AG04449 (cell line): ENCODE results near the gene RPUSD2.

ENCODE experiments used
- CTCF ChIA-PET: fragments of 350-600 bp; formaldehyde crosslinking; extraction: SDS; loops from one replicate; lab custom pipeline; 2021; ENCODE audit warnings: antibody characterized with exemption; lab: Yijun Ruan, JAX
- POLR2A ChIA-PET: fragments of 400-600, 350-600 bp; formaldehyde crosslinking; extraction: SDS; loops from one replicate; lab custom pipeline; 2020; ENCODE audit warnings: antibody characterized with exemption, inconsistent platforms; lab: Yijun Ruan, JAX
- DNase-seq: peaks from one replicate; pipeline ENCODE4 v3.0.0-alpha.2; 2010; ENCODE audit warnings: low read depth, low spot score
- H3K4me3 ChIP-seq: 2 replicates; pipeline ENCODE4 v1.5.1; 2011; ENCODE audit warnings: low read depth, mild to moderate bottlenecking, control low read depth, low read length
- CTCF ChIP-seq: IDR thresholded peaks from one replicate; pipeline ENCODE4 v1.5.1; 2011; ENCODE audit warnings: mild to moderate bottlenecking, moderate library complexity, low read length, control low read depth, inconsistent platforms; ENCODE audit not compliant: insufficient read depth; ENCODE audit errors: missing control alignments

The RPUSD2 gene

GRCh38 chr15:40597024-40597423 lies 27.9 kb downstream of the RPUSD2 start:
- no peak overlapping the region for H3K4me3 ChIP-seq
- TF ChIP-seq CTCF = no peak
- DNase-seq = no peak
- POLR2A ChIA-PET = no interaction called here
- CTCF ChIA-PET = interaction anchor here (8.2 kb wide), 1 partner anchor 8 kb away, joined by 55 read pairs; no protein-coding TSS in a partner anchor

- CTCF ChIA-PET = interaction anchor here (8.2 kb wide), 1 partner anchor 9 kb away, joined by 55 read pairs; no protein-coding TSS in a partner anchor
- POLR2A ChIA-PET = no interaction called here
- no peak overlapping the region for H3K4me3 ChIP-seq
- no peak for TF ChIP-seq CTCF
- no peak for DNase-seq
Measured at GRCh38 chr15:40598126-40598525, 29.0 kb downstream of the RPUSD2 start.

GRCh38 chr15:40598672-40599071 lies 29.6 kb downstream of the RPUSD2 start:
- ChIA-PET CTCF (interaction anchor here (8.2 kb wide), 1 partner anchor 9 kb away, joined by 55 read pairs; no protein-coding TSS in a partner anchor), POLR2A (interaction anchor here (0.7 kb wide), 1 partner anchor 11 kb away, joined by 6 read pairs; no protein-coding TSS in a partner anchor)
- H3K4me3 ChIP-seq = no peak overlapping the region
- no peak for TF ChIP-seq CTCF
- no peak for DNase-seq

- CTCF ChIA-PET = interaction anchor here (8.2 kb wide), 1 partner anchor 12 kb away, joined by 55 read pairs; no protein-coding TSS in a partner anchor
- no peak for TF ChIP-seq CTCF
- no peak for DNase-seq
- POLR2A ChIA-PET = no interaction called here
- no peak overlapping the region for H3K4me3 ChIP-seq
Measured at GRCh38 chr15:40600956-40601355, 31.9 kb downstream of the RPUSD2 start.

- no peak for DNase-seq
- CTCF ChIA-PET = interaction anchor here (8.2 kb wide), 1 partner anchor 15 kb away, joined by 55 read pairs; no protein-coding TSS in a partner anchor
- POLR2A ChIA-PET = no interaction called here
- H3K4me3 ChIP-seq = no peak overlapping the region
- TF ChIP-seq CTCF = no peak
Measured at GRCh38 chr15:40603935-40604334, 34.8 kb downstream of the RPUSD2 start.

GRCh38 chr15:40613080-40613479 lies 44.0 kb downstream of the RPUSD2 start:
- DNase-seq = no peak
- TF ChIP-seq CTCF = no peak
- ChIA-PET POLR2A (no interaction called here), CTCF (interaction anchor here (1.4 kb wide), 1 partner anchor 10 kb away, joined by 3 read pairs; no protein-coding TSS in a partner anchor)
- H3K4me3 ChIP-seq = no peak overlapping the region
